Testis (tissue), 3 donors: ENCODE data around the gene ST6GALNAC5. TPM values are rescaled to one million over a fixed set of nuclear protein-coding genes. Genes with fewer than 3 reads are reported as not detected.

Experiments used
- DNase-seq: peaks from one replicate; pipeline ENCODE4 v3.0.0-alpha.2; 2019
- H3K27ac ChIP-seq, 2 donors: fragments of 200-600 bp; sonication (generic); one replicate each; pipeline ENCODE4 v1.5.1; 2019
- H3K27me3 ChIP-seq: fragments of 200-600 bp; sonication (generic); one replicate; pipeline ENCODE4 v1.5.1; 2019
- H3K36me3 ChIP-seq: fragments of 200-600 bp; sonication (generic); one replicate; pipeline ENCODE4 v1.5.1; 2017; ENCODE audit warnings: low read depth; ENCODE audit errors: missing control alignments
- H3K4me1 ChIP-seq: fragments of 200-600 bp; sonication (generic); one replicate; pipeline ENCODE4 v1.5.1; 2019
- H3K4me3 ChIP-seq, 2 donors: fragments of 200-600 bp; sonication (generic); one replicate each; pipeline ENCODE4 v1.5.1; 2017 to 2019
- H3K9me3 ChIP-seq: fragments of 200-600 bp; sonication (generic); one replicate; pipeline ENCODE4 v1.5.1; 2017
- POLR2A ChIP-seq: fragments of 450-650 bp; IDR thresholded peaks from one replicate; pipeline ENCODE4 v1.6.1; 2017; ENCODE audit warnings: antibody characterized with exemption, mild to moderate bottlenecking, moderate library complexity
- WGBS, 2 donors: methylation state at CpG; one replicate each; pipeline ENCODE4 v1.1.5; 2018; 5-methylcytosine and 5-hydroxymethylcytosine counted together
- intact Hi-C: fragments of 100-400 bp; cut with DNase I; formaldehyde crosslinking; loops from one replicate; pipeline ENCODE4 v1.15.1; 2023; ENCODE audit warnings: low total_unique reads
- polyA plus RNA-seq: library from polyadenylated mRNA; stranded (reverse); fragments of 350-450 nt; fragmentation: Illumina TruSeq; extraction: RNeasy Lipid Tissue Mini Kit (QIAGEN cat#74804); gene quantifications from one replicate; pipeline ENCODE4 v1.2.3, GENCODE V29; 2014; ENCODE audit warnings: low read depth, low replicate concordance; ENCODE audit not compliant: insufficient read depth
- total RNA-seq, 2 donors: library from RNA; depleted of rRNA; stranded (reverse); fragments of >200 nt; gene quantifications; one replicate each; pipeline ENCODE4 v1.2.3, GENCODE V29; 2016
- TF ChIP-seq, protein P1 (sequence below), 3 experiments: fragments of 450-650 bp in 2 of 3; fragments of 200-600 bp in 1 of 3; sonication (generic) in 1 of 3; IDR thresholded peaks; one replicate each; pipeline ENCODE4 v1.5.1; 2016 to 2019; ENCODE audit warnings: antibody characterized with exemption in 3 of 3, mild to moderate bottlenecking in 2 of 3, moderate library complexity in 1 of 3

Gene ST6GALNAC5
- total and polyA plus RNA-seq, 3 donors from 2014 or later = 3.1 to 26.6 (median 11.1) TPM

DNA sequence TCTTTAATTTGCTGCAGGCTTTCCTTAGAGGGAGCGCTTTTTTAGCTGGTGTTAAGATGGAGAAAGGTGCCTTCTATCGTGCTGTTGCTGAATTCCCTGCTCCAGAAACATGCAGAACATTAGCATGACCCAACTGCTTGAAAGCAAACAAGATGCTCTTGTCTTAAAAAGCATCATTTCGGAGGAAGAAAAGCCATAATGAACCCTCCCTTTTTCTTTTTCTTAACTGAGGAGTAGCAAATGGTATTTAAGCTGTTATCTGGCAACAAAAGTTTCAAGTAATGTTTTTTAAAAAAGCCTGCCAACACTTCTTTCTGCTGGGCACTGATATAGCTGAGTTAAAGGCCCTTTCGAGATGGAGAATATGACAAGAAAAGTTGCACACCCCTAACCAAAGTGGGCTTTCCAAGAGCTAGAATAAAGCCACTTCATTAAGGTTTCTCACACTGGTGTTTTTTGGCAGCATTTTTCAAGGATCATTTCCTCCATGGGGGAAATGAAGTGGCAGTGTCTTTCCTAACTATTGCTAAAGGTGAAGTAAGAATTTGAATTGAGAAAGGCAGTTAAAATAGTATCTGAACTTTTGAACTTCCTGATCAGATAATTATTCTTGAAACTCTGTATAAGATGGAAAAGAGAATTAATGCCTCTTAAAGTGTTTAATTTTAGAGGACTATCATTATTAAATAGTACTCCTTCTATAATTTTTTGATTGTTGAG is 38.8 kb downstream of the ST6GALNAC5 start:
- no peaks in the 10 kb centered on the region for H3K27me3 ChIP-seq
- intact Hi-C loops = no loop called here
- no peak for DNase-seq
- H3K9me3 ChIP-seq = no peaks in the 10 kb centered on the region
- H3K4me3 ChIP-seq = no peak overlapping the region
- H3K4me1 ChIP-seq = no peaks in the 10 kb centered on the region
- H3K36me3 ChIP-seq = no peaks in the 10 kb centered on the region
- no peak overlapping the region for H3K27ac ChIP-seq
- WGBS, 2 donors = 74 to 84% methylated on average over 4 of the region's 4 CpGs
- no peak for TF ChIP-seq POLR2A
- TF ChIP-seq, protein P1, sequence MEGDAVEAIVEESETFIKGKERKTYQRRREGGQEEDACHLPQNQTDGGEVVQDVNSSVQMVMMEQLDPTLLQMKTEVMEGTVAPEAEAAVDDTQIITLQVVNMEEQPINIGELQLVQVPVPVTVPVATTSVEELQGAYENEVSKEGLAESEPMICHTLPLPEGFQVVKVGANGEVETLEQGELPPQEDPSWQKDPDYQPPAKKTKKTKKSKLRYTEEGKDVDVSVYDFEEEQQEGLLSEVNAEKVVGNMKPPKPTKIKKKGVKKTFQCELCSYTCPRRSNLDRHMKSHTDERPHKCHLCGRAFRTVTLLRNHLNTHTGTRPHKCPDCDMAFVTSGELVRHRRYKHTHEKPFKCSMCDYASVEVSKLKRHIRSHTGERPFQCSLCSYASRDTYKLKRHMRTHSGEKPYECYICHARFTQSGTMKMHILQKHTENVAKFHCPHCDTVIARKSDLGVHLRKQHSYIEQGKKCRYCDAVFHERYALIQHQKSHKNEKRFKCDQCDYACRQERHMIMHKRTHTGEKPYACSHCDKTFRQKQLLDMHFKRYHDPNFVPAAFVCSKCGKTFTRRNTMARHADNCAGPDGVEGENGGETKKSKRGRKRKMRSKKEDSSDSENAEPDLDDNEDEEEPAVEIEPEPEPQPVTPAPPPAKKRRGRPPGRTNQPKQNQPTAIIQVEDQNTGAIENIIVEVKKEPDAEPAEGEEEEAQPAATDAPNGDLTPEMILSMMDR (IDR thresholded peaks at IDR 0.05) = no peak

DNA sequence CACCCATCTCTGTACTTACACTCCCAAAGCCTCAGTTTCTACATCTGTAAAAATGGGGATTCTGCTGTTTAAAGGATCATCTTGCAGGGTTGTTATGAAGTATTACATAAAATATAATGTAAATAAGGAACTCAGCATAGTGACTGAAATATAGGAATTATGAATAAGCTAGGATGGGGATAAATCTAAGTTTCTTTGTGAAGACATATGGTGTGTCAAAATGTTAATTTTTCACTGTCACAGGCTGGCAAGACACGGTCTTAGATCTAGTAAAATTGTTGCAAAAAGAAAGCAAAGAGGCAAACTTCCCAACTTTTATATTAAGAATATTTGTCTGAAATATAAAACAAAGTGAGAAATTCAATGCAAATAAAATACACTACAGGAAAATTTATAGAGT is 42.0 kb downstream of the ST6GALNAC5 start:
- intact Hi-C loops = no loop called here
- WGBS, 2 donors = 71 to 81% methylated on average over 1 of the region's 1 CpG
- Histone ChIP-seq H3K4me1 (no peaks in the 10 kb centered on the region), H3K9me3 (no peaks in the 10 kb centered on the region), H3K27ac (no peak overlapping the region), H3K36me3 (no peaks in the 10 kb centered on the region), H3K27me3 (no peaks in the 10 kb centered on the region), H3K4me3 (no peak overlapping the region)
- no peak for DNase-seq
- TF ChIP-seq POLR2A = no peak

DNA sequence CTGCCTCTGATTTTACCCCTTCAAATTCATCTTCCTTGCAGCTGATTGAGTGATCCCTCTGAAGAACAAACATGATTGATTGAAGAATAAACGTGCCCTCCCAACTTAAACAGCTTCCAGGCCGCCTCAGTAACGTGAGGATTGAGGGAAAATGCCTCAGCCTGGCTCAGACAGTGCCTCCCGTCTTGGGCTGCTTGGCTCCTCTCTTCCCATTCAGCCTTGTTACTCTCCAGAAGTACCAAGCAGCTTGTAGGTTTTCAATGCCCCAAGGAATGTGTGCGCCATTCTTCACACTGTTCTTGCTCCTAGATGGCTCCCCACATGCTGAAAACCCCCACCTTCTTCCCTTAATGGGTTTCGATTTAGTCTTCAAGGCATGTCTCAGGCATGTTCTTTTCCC is 51.8 kb downstream of the ST6GALNAC5 start:
- Histone ChIP-seq H3K36me3 (no peaks in the 10 kb centered on the region), H3K27me3 (no peaks in the 10 kb centered on the region), H3K27ac (no peak overlapping the region), H3K9me3 (no peaks in the 10 kb centered on the region), H3K4me3 (no peak overlapping the region), H3K4me1 (no peaks in the 10 kb centered on the region)
- TF ChIP-seq POLR2A = no peak
- TF ChIP-seq, protein P1 (IDR thresholded peaks at IDR 0.05) = no peak
- DNase-seq = no peak
- 60 to 74% methylated on average over 6 of the region's 6 CpGs for WGBS, 2 donors
- intact Hi-C loops = no loop called here

DNA sequence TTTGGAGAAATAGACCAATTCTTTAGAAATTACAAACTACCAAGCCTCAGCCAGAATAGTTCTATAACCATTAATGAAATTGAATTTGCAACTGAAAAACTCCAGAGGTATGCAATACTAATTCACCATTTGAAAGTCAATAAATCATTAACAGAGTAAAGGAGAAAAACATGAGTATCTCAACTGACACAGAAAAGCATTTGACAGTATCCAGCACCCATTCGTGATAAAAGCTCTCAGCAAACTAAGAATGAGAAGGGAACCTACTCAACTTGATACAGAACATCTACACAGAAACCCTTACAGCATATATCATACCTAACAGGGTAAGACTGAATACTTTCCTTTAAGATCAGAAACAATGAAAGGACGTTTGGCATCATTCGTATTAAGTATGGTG is 54.3 kb downstream of the ST6GALNAC5 start:
- no peak for TF ChIP-seq POLR2A
- TF ChIP-seq, protein P1 (IDR thresholded peaks at IDR 0.05) = no peak
- Histone ChIP-seq H3K4me3 (no peak overlapping the region), H3K4me1 (no peaks in the 10 kb centered on the region), H3K36me3 (no peaks in the 10 kb centered on the region), H3K27me3 (no peaks in the 10 kb centered on the region), H3K27ac (no peak overlapping the region), H3K9me3 (no peaks in the 10 kb centered on the region)
- 77 to 79% methylated on average over 3 of the region's 3 CpGs for WGBS, 2 donors
- DNase-seq = no peak
- intact Hi-C loops = no loop called here

DNA sequence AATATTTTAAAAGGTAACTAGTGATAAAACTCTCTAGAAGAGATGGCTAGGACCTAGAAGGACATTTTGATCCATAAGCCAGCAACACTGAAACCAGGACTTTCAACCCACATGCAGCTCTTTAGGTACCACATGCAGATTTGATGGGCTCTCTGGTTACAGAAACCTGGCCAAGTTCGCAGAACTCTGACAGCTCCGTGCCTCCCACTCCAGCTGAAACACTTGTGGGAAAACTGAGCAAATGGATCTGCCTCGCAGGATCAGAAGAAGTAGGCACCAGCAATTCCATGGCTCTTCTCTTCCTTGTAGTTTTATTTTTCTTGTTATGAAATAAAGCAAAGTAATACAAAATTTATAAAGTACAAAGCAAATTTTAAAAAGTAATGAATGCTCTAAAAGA is 58.5 kb downstream of the ST6GALNAC5 start:
- H3K9me3 ChIP-seq = no peaks in the 10 kb centered on the region
- no peak overlapping the region for H3K4me3 ChIP-seq
- no peak overlapping the region for H3K27ac ChIP-seq
- intact Hi-C loops = no loop called here
- no peaks in the 10 kb centered on the region for H3K4me1 ChIP-seq
- TF ChIP-seq, protein P1 (IDR thresholded peaks at IDR 0.05) = no peak
- TF ChIP-seq POLR2A = no peak
- H3K36me3 ChIP-seq = no peaks in the 10 kb centered on the region
- DNase-seq = no peak
- WGBS, 2 donors = 68 to 71% methylated on average over 3 of the region's 3 CpGs
- no peaks in the 10 kb centered on the region for H3K27me3 ChIP-seq
